ENCODE measurements around the gene COPA.

GRCh38 chr1:160346958-160347357 is 3.9 kb upstream of the COPA start:
- TF ChIP-seq POLR2AphosphoS5 (IDR thresholded peaks at IDR 0.05; ENCODE audit: low read depth, low read length) (no peak), TAF1 (IDR thresholded peaks at IDR 0.05; ENCODE audit: borderline replicate concordance, low read depth, low read length) (no peak)
